Measurements from ENCODE around the gene TMTC3.

DNA sequence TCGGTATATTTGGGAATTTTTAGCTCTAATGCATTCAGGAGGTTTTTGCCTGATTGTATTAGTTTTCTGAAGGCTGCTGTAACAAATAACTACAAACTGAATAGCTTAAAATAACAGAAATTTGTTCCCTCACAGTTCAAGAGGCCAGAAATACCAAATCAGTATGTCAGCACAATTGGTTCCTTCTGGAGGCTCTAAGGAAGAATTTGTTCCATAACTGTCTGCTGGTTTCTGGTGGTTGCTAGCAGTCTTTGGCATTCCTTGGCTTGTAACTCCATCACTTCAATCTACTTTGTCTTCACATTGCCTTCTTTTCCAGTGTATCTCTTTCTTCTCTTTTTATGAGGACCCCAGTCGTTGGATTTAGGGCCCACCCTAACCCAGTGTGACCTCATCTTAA lies 21.3 kb downstream of the TMTC3 start:
- no peak for TF ChIP-seq ZNF274 (IDR thresholded peaks at IDR 0.05; ENCODE audit: low read depth, low read length)
- TF ChIP-seq SUZ12 (IDR thresholded peaks at IDR 0.05; ENCODE audit: extremely low read depth, insufficient read depth, insufficient read length), result no peak
